ENCODE data around the gene TYMS.

The TYMS gene

DNA sequence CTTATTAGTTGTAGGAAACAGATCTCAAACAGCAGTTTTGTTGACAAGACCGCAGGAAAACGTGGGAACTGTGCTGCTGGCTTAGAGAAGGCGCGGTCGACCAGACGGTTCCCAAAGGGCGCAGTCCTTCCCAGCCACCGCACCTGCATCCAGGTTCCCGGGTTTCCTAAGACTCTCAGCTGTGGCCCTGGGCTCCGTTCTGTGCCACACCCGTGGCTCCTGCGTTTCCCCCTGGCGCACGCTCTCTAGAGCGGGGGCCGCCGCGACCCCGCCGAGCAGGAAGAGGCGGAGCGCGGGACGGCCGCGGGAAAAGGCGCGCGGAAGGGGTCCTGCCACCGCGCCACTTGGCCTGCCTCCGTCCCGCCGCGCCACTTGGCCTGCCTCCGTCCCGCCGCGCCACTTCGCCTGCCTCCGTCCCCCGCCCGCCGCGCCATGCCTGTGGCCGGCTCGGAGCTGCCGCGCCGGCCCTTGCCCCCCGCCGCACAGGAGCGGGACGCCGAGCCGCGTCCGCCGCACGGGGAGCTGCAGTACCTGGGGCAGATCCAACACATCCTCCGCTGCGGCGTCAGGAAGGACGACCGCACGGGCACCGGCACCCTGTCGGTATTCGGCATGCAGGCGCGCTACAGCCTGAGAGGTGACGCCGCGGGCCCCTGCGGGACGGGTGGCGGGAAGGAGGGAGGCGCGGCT is at the start of gene TYMS:
TYMS (plus strand) TSS at position 343 of the 690 bp plus-strand sequence; CDS start at position 433, 90 bp downstream.
- no peak for DNase-seq (ENCODE audit: low read depth in 1 of 2, low spot score in 1 of 2)

DNA sequence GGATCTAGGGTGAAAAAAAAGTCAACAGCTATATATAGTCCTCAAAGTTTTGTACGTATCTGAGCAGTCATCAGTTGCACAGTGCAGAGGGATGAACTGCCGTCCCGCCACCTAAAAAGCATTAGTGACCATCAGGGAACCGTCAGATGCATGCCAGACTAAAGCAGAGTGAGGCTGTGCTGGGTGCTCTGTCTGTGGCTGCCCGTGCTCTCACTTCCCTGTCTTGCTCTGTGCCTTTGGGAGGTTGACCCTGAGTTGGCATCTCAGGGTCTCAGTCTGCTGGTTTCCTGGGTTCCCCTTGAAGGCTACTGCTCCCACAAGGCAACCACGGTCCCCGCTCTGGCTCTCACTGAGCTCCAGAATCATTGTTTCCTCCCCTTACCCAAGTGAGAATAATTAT is 49.5 kb upstream of the TYMS start:
- no peak for DNase-seq (ENCODE audit: low read depth in 1 of 2, low spot score in 1 of 2)

DNA sequence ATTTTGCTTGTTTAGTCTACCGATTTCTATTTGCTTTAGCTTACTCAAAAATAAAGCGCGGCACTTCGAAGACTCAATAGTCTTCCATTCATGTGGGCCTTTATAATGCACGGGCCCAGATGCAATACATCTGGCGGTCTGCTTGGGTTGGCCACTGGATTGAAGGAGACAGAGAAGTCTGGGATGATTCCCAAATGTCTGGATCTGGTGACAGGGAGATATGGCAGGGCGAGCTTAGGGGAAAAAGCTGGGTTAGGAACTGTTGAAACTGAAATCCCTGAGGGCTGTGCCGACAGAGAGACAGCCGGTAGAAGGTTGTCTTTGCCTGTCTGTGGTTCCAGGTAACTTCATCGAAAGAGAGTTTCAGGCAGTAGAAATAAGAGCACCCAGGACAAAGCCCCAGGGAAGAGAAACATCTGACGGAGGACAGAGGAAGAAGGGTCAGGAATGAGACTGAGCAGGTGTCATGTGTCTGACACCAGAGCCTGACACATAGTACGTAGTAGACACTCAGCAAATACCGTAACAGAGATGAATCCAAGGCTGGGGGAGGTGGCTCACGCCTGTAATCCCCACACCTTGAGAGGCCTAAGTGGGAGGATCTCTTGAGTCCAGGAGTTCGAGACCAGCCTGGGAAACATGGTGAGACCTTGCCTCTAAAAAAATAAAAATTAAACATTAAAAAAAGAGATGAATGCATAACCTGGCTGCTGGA is 47.1 kb upstream of the TYMS start:
- no peak for DNase-seq (ENCODE audit: low read depth in 1 of 2, low spot score in 1 of 2)

DNA sequence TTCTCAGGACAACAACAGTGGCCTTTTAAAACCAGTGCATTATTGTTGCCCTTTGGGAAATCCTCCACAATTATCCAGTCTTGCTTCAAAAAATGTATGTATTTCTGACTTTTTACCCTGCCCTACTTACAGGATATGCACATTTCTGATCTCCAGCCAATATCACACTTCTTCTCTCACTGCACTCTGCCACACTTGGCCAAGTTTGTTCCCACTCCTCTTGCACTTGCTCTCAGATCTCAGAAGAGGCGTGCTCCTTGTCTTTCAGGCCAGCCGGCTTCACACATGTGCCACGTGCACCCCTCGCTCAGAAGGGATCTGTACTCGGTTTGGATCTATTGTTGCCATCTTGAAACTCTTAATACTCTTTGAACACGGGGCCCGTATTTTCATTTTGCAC is 45.3 kb upstream of the TYMS start:
- DNase-seq (ENCODE audit: low read depth in 1 of 2, low spot score in 1 of 2), result no peak

DNA sequence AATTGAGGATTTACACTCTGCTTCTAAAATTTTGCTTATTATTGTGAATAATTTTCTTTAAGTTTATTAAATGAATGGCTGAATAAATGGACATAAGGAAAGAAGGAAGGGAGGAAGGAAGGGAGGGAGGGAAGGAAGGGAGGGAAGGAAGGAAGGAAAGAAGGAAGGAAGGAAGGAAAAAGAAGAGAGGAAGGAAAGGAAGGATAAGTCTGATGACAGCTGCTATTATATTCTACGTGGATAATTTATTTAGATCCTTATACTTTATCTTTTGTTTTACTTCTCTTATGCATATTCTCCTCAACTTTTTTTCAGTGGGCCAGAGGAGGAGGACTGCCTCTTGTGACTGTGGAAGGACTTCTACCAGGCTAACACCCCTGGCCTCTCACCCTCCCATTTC is 43.3 kb upstream of the TYMS start:
- no peak for DNase-seq (ENCODE audit: low read depth in 1 of 2, low spot score in 1 of 2)

DNA sequence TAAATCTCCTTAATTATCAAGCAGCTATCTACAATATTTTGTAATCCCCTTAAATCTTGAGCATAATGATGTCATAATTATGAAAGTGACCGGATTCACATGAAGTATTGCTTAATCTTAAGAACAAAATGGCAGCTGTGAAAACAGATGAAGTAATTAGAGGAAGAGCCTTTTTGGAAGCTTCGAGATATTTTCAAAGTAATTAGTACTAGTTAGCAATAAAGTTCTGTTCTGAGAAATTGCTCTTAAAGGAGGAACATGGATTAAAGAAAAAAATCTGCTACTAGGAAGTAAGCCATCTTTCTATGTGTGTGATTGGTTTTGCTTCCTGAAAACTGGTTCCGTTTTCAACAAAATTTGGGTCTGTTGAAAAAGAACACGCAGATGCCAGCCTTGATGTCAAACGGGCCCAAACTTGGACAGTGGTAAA is 42.3 kb upstream of the TYMS start:
- no peak for DNase-seq (ENCODE audit: low read depth in 1 of 2, low spot score in 1 of 2)

DNA sequence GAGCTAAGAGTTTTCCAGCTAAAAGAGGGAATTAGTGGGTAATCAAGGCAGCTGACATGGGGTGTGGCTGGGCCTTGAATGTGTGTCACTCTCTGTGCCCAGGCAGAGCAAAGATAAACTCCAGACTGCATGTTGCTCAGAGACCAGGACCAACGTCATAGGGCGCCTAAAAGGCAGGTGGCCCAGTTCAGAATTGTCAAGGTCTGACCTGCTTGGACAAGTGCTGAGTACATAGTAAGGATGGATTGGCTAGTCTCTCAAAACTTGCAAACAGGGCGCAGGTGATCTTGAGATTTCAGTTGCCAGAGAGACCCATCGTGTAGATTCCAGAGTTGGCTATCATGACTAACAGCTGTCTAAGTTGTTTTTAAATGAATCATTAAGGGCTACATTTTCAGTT is 41.7 kb upstream of the TYMS start:
- no peak for DNase-seq (ENCODE audit: low read depth in 1 of 2, low spot score in 1 of 2)

DNA sequence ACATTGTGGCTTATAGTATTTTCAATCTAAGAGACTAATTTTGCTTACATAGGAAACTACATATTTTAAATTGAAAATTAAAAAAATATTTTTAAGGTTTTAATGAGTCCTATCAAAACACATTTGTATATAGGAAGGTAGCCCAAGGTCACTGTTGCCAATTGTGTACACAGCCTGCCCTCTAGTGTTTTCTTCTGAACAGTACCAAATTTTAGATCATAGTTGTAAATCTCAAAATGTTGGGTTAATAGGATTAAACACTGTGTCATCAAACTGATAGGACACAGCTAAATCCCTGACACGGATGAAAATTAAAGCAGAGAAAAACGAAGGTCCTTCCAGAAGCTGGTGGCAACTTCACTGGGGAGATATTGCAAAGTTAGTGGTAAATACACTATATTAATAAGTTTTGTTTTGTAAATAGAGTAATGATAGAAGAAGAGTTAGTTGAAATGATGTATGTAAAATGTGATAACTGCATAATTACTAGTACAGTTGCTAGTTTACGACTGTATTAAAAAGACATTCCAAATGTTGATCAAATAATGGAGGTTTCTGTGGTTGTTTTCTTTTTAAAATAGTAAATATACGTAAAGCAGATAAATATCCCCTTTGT is 41.0 kb upstream of the TYMS start:
- DNase-seq (ENCODE audit: low read depth in 1 of 2, low spot score in 1 of 2), result no peak

DNA sequence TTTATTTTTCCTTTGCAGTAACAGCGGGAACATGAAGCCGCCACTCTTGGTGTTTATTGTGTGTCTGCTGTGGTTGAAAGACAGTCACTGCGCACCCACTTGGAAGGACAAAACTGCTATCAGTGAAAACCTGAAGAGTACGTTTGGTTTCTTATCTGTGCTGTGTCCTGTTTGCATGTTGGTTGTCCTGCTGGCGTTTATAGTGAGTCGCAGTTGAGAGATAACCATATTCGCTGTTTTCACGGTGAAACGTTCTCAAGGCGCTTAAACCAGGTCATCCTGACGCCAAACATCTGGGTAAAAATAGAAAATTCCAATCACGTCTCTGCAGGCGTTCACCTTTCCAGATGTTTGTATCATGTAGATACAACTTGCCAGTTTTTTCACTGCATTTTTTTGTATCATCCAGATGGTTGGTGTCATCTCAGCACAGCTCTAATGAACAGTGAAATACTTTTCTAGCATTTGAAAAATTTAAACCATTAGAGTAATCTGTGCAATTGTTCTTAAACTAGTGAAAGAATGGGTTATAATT is 39.4 kb upstream of the TYMS start:
- DNase-seq (ENCODE audit: low read depth in 1 of 2, low spot score in 1 of 2), result no peak

DNA sequence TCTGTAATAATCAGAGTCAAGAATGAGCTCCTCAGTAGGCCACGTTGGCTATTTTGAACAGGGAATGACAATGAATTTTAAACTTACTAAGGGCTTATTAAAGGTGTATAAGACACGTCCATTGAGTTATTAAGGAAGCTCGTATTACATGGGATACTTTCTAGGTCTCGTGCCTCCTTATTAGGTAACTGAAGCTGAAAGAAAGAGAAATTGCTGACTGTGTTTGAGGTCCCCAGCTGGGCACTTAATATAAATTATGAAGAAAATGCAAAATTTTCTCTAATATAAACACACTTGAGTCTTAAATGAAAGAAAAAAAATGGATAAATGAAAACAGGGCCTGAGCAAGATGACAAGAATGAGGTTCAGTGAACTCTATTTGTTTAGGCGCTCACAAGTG is 38.8 kb upstream of the TYMS start:
- no peak for DNase-seq (ENCODE audit: low read depth in 1 of 2, low spot score in 1 of 2)

DNA sequence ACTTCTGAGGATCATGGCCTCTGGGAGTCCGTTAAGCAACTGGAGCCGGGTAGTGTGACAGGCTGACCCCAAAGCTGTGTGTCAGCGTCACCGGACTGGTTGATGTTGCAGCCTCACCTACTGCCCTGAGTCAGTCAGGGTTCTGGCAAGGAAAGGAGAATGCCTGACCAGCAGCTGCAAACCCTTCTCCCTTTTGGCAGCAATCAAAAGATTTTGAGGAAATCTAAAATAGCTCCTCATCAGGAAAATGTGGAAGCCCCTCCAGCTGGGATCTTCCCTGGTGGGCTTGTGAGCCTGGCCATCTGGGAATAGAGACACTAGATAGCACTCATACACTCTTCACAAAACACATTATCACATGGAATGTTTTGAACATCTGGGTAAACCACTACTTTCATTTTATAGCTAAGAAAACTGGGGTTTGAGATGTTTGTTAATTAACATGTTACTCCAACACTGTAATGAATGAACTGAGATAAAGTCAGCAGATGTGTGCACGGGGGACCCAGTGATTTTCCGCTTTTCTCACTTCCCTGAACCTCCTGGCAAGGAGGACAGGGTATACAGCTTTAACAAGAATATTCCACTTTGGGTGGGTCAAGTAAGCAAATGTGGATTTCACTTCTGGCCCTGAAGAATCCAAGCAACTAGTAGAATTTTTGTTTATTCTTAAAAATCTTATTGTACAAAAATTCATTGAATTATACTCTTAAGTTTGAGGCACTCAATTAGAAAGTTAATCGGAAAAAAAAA is 36.0 kb upstream of the TYMS start:
- DNase-seq (ENCODE audit: low read depth in 1 of 2, low spot score in 1 of 2), result no peak

DNA sequence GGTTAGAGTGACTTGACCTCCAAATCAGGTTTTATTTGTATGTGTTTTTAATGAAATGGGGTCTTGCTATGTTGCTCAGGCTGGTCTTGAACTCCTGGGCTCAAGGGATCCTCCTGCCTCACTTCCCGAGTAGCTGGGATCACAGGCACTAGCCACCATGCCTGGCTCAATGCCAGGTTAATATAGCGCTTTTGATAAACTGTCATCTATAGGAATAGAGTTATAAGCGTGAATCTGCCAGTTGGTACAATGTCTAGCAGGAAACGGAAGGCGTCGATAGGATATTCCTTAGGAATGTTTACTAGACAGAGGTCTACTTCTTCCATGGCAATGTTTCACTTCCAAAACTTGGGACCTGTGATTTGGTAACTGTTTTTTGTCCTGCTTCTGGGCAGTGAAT is 35.2 kb upstream of the TYMS start:
- DNase-seq (ENCODE audit: low read depth in 1 of 2, low spot score in 1 of 2), result no peak

DNA sequence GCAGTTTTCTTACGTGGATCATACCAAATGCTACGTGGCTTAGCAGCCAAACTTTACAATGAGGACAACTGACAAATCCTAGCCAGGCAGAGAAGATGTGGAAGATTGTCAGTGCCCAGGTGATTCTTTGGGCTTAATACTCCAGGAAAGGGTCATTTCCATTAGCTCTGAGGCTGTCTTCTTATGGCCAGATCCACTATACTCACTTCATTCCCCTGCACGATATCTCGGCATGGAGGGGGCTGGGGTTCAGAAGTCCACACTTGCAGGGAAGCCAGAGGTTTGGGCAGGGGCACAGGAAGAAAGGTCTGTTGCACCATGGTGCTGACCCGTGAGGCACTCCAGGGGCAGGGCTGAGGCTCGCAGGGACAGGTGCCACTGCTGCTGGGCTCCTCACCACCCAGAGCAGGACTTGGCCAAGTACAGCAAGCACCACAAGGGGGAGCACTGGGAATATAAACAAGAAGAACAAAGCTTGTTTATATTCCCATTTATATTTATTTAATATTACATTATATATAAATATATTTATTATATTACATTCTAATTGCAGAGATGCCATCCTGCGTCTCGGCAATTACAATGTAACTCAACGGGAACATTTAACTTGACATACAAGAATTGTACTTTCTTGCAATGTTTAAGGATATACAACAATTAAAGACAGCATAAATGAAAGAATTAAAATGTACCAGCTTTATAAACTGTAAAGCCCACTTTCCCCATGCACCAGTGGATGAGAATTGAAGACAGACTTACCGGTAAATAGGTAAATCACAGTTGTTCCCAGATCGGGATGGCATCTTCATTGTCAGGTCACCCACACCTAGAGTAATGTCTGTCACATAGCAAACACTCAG is 33.5 kb upstream of the TYMS start:
- DNase-seq (ENCODE audit: low read depth in 1 of 2, low spot score in 1 of 2), result peak; percentile 8 to 20

DNA sequence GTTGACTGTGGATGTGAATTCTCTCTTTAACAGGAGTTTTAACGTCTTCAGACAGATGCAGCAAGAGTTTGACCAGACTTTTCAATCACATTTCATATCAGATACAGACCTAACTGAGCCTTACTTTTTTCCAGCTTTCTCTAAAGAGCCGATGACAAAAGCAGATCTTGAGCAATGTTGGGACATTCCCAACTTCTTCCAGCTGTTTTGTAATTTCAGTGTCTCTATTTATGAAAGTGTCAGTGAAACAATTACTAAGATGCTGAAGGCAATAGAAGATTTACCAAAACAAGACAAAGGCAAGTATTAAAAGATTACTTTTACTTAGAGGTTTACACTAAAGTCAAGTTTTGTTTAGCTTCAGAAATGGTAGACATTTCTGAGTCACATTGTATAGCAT is 30.2 kb upstream of the TYMS start:
- no peak for DNase-seq (ENCODE audit: low read depth in 1 of 2, low spot score in 1 of 2)

DNA sequence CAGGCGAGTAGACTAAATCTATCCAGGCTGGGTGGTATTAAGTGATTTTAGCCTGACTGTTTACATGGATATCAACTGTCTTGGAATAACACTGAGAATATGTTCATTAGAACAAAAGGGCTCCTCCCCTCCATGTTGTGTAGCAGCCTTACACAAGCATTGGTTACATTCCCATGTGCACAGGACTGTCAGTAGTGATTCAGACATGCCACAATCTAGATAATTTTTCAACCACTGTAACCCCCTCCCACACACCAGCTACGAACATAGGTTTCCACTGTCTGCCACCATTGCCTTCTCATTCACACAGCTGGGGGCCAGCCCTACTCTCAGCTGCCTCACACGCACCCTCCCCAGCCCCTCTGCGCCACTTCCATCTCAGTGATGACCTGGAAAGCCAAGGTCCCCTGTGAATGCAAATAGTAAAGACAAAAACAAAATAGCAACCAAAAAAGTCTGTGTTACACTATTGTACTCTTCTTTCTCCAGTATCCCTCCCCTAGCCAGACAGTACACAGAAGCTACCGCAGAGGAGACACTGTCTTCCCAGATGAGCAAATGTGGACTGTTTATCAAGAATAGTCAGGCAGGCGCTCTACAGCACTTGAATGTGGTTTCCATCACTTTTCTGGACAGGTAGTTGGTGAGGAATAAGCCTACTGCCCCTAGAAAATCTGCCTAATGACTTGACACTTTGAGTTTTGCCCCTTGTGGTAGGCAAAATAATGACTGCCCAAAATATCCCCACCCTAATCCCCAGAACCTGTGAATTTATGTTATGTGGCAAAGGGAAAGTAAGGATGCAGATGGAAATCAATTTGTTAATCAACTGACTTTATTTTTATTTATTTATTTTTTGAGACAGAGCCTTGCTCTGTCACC is 27.9 kb upstream of the TYMS start:
- no peak for DNase-seq (ENCODE audit: low read depth in 1 of 2, low spot score in 1 of 2)

DNA sequence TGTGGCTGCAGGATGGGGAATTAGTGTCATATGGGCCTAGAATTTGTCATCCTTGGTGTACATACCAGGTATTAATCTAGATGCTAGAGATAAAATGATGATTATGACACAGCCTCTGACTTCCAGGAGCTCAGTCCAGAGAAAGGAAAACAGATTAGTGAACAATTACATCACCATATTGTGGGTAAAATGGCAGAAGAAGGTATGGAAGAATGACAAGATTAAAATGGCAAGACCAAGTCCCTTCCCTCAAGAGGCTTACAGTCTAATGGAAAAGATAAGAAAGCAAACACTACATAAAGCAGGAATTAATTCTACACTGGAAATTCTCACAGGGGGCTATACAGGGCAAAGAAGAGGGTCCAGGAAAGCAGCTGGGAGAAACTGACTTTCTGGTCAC is 25.9 kb upstream of the TYMS start:
- no peak for DNase-seq (ENCODE audit: low read depth in 1 of 2, low spot score in 1 of 2)

DNA sequence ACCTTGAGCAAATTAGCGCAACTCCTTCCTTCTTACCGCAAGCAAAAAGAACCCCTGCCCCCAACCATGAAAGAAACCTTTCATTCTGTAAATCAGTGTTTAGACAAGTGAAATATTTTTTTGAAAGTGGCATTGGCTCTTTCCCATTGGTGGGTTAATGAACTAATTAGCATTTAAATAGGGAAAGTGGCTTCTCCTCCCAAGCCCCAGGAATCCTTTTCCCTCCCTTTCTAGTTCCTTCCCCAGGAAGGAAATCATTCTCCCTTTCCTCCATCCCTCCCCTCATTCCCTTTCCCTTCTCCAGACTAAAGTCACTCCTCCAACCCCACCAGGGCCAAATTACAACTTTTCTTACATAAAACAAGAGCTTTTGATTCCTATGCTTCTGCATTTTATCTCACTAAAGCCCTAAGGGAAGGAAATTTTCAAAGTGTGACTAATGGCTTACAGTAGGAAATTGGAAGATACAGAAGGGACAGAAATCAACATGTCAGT is 22.9 kb upstream of the TYMS start:
- DNase-seq (ENCODE audit: low read depth in 1 of 2, low spot score in 1 of 2), result no peak

DNA sequence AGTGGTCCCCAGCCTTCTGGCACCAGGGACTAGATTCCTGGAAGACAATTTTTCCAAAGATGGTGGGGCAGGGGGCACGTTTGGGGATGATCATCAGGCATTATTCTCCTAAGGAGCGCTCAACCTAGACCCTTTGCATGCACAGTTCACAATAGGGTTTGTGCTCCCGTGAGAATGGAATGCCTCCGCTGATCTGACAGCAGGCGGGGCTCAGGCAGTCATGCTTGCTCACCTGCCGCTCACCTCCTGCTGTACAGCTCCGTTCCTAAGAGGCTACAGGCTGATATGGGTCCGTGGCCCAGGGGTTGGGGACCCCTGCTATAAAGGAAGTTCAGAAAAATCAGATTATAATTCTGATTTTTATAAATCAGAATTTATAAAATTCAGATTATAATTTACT is 22.3 kb upstream of the TYMS start:
- no peak for DNase-seq (ENCODE audit: low read depth in 1 of 2, low spot score in 1 of 2)

DNA sequence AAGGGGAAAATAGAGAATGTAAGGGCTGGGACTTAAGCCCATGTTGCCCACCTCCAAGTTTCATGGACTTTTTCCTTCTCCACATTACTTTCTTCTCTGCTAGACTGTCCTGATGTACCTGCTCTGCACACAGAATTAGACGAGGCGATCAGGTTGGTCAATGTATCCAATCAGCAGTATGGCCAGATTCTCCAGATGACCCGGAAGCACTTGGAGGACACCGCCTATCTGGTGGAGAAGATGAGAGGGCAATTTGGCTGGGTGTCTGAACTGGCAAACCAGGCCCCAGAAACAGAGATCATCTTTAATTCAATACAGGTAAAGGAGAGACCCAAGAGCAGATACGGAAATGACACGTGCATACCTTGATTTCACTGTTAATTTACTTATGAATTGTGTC is 16.2 kb upstream of the TYMS start:
- DNase-seq (ENCODE audit: low read depth in 1 of 2, low spot score in 1 of 2), result no peak
